Rectal smooth muscle tissue (tissue), 1 donor: ENCODE measurements around the gene CEBPE.

Experiments
- H3K27ac ChIP-seq: one replicate; pipeline ENCODE4 v1.7.0; 2013; ENCODE audit warnings: low read depth, low read length, inconsistent platforms
- H3K27me3 ChIP-seq: one replicate; pipeline ENCODE4 v1.7.0; 2013; ENCODE audit warnings: low read length; ENCODE audit not compliant: control insufficient read depth, insufficient read depth
- H3K36me3 ChIP-seq: one replicate; pipeline ENCODE4 v1.7.0; 2013; ENCODE audit warnings: low read length; ENCODE audit not compliant: control insufficient read depth, insufficient read depth
- H3K4me1 ChIP-seq: one replicate; pipeline ENCODE4 v1.7.0; 2013; ENCODE audit warnings: low read length; ENCODE audit not compliant: control insufficient read depth, insufficient read depth
- H3K4me3 ChIP-seq: one replicate; pipeline ENCODE4 v1.7.0; 2013; ENCODE audit warnings: low read length
- H3K9ac ChIP-seq: one replicate; pipeline ENCODE4 v1.7.0; 2013; ENCODE audit warnings: low read length

CEBPE gene

GRCh38 chr14:23153851-23154796, 35.1 kb upstream of the CEBPE start:
- peaks cover 23% of the 10 kb centered on the region for H3K4me1 ChIP-seq
- H3K9ac ChIP-seq: peak overlapping the region; percentile 16
- H3K4me3 ChIP-seq: peak overlapping the region; percentile 47

DNA sequence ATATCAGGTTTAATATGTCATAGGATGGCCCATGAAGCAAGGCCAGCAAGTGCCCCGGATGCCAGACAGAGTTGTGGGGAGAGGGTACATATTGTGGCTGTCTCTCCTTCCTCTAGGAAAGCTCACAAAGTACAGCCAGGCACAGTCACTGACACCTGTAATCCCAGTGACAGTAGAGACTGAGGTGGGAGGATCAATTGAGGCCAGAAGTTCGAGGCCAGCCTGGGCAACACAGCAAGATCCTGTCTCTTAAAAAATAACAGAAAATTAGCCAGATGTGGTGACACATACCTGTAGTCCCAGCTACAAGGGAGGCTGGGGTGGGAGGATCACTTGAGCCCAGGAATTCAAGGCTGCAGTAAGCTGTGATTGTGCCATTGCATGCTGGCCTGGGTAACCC, 32.3 kb upstream of the CEBPE start:
- H3K9ac ChIP-seq: no peak overlapping the region
- no peaks in the 10 kb centered on the region for H3K36me3 ChIP-seq
- no peaks in the 10 kb centered on the region for H3K27me3 ChIP-seq
- H3K4me1 ChIP-seq: peaks cover 23% of the 10 kb centered on the region
- H3K27ac ChIP-seq: no peak overlapping the region
- H3K4me3 ChIP-seq: no peak overlapping the region

More at GRCh38 chr14:23153851-23154796, 35.1 kb upstream of the CEBPE start:
- H3K36me3 ChIP-seq: no peaks in the 10 kb centered on the region
- H3K27ac ChIP-seq: peak overlapping the region; percentile 93
- H3K27me3 ChIP-seq: no peaks in the 10 kb centered on the region

GRCh38 chr14:23149745-23150144, 30.7 kb upstream of the CEBPE start:
- Histone ChIP-seq H3K36me3 (no peaks in the 10 kb centered on the region), H3K4me3 (no peak overlapping the region), H3K27ac (no peak overlapping the region), H3K9ac (no peak overlapping the region), H3K4me1 (peaks cover 13% of the 10 kb centered on the region), H3K27me3 (no peaks in the 10 kb centered on the region)

DNA sequence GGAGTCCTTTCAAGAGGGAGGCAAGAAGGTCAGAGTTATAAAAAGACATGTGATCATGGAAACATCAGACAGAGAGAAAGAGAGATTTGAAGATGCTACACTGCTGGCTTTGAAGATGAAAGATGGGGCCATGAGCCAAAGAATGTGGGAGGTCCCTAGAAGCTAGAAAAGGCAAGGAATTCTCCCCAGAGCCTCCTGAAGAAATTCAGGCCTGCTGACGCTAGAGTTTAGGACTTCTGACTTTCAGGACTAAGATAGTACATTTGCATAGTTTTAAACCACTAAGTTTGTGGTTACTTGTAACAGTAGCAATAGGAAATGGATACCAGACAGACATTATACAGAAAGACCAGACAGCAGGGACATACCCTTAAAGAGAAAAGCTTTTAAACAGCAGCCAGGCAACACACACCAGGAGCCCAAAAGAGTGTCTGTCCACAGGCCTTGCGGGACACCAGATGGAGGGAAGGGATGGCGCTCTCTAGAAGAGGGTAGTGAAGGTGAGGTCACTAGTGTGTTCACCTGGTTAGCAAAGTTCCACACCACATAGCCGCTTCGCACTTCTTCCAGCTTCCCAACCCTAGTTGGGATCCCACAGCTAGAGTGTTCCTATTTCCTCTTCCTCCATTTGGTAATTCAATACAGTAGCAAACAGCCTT, 29.7 kb upstream of the CEBPE start:
- H3K36me3 ChIP-seq: no peaks in the 10 kb centered on the region
- no peak overlapping the region for H3K4me3 ChIP-seq
- H3K27ac ChIP-seq: peak overlapping the region; percentile 34
- H3K27me3 ChIP-seq: no peaks in the 10 kb centered on the region
- H3K4me1 ChIP-seq: peaks cover 5% of the 10 kb centered on the region
- no peak overlapping the region for H3K9ac ChIP-seq

- Histone ChIP-seq H3K9ac (no peak overlapping the region), H3K36me3 (no peaks in the 10 kb centered on the region), H3K4me3 (no peak overlapping the region), H3K27me3 (no peaks in the 10 kb centered on the region), H3K4me1 (peaks cover 2% of the 10 kb centered on the region), H3K27ac (peak overlapping the region; percentile 2)
Measured at GRCh38 chr14:23147676-23148075, 28.6 kb upstream of the CEBPE start.

DNA sequence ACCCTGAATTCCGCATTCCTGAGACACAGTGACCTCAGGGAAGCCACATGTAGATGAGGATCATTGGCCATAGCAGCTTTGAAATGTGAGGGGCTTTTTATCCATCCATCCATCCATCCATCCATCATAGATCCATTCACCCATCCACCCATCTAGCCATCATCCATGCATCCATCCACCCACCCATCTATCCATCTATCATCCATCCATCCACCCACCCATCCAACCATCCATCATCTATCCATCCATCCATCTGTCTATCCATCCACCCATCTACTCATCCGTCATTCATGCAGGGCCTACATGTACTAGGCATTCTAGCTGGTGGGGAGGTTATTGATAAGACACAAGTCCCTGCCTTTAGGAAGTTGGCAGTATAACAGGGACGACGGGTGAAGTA, 27.9 kb upstream of the CEBPE start:
- Histone ChIP-seq H3K9ac (no peak overlapping the region), H3K36me3 (no peaks in the 10 kb centered on the region), H3K27ac (no peak overlapping the region), H3K4me3 (no peak overlapping the region), H3K4me1 (peaks cover 7% of the 10 kb centered on the region), H3K27me3 (no peaks in the 10 kb centered on the region)

DNA sequence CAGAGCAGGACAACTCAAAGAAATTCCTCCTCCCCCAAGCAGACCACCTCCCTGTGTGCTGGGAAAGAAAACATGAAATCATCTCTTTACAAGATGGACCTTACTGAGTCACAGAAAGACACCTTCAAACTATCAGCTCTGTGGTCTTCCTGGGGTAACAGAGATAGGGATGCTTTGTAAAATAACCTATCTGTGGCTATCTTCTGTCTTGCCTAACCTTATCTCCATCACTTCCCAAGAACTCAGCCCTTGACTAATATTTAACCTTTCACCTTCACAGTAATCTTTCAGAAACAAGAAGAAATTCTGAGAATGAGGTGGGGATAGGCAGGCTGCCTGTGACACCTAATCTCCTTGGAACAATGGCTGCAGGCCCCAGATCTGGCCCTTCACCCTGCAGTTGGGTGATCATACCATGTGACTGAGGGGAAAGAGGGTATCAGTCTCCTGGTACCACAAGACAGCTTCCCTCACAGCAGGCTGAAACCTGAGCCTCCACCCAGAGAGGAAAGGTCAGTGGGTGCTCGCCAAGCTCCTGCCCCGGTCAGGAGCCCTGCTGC, 27.4 kb upstream of the CEBPE start:
- Histone ChIP-seq H3K27me3 (no peaks in the 10 kb centered on the region), H3K36me3 (no peaks in the 10 kb centered on the region), H3K9ac (no peak overlapping the region), H3K27ac (no peak overlapping the region), H3K4me1 (peaks cover 11% of the 10 kb centered on the region), H3K4me3 (no peak overlapping the region)

GRCh38 chr14:23145794-23146350, 26.8 kb upstream of the CEBPE start:
- H3K27me3 ChIP-seq: no peaks in the 10 kb centered on the region
- no peak overlapping the region for H3K9ac ChIP-seq
- peaks cover 11% of the 10 kb centered on the region for H3K4me1 ChIP-seq
- no peak overlapping the region for H3K4me3 ChIP-seq
- no peak overlapping the region for H3K27ac ChIP-seq
- H3K36me3 ChIP-seq: no peaks in the 10 kb centered on the region

GRCh38 chr14:23143911-23144310, 24.9 kb upstream of the CEBPE start:
- Histone ChIP-seq H3K27me3 (no peaks in the 10 kb centered on the region), H3K36me3 (no peaks in the 10 kb centered on the region), H3K27ac (no peak overlapping the region), H3K9ac (no peak overlapping the region), H3K4me3 (no peak overlapping the region), H3K4me1 (peaks cover 19% of the 10 kb centered on the region)

GRCh38 chr14:23142826-23143225, 23.8 kb upstream of the CEBPE start:
- Histone ChIP-seq H3K27ac (no peak overlapping the region), H3K27me3 (no peaks in the 10 kb centered on the region), H3K36me3 (no peaks in the 10 kb centered on the region), H3K4me3 (no peak overlapping the region), H3K4me1 (peaks cover 19% of the 10 kb centered on the region), H3K9ac (no peak overlapping the region)

DNA sequence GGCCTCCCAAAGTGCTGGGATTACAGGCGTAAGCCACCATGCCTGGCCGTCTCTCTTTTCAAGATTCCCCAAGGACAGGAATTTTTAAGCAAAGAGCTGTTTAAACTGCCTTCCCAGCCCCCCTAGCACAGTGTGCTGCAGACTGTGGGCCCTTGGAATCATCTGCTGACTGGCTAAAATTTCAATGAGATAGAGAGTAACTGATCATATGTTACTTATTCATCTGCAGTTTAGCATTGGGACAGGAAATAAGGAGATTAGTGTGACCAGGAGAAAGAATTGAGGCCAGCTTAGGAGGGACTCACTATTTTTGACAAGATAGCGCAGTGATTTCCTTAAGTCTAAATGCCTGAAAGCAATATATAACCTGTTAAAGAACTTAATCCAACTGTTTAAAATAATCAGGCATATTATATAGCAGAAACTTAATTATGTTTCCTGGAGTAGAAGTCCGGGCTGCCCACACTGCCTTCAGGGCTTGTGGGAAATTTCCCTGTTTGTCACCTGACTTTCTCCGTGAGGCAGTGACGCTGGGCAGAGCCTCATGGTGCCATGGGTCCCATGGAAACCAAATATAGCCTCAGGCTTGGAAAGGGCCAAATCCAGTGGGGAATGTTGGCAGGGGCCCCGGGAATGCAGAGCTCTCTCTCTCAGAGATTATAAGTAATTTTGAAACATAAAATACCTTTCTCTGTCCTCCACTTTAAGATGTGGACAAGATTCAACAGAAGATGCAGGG, 22.8 kb upstream of the CEBPE start:
- H3K4me1 ChIP-seq: peaks cover 19% of the 10 kb centered on the region
- H3K27ac ChIP-seq: peak overlapping the region; percentile 30
- H3K9ac ChIP-seq: no peak overlapping the region
- no peak overlapping the region for H3K4me3 ChIP-seq
- H3K27me3 ChIP-seq: no peaks in the 10 kb centered on the region
- no peaks in the 10 kb centered on the region for H3K36me3 ChIP-seq

DNA sequence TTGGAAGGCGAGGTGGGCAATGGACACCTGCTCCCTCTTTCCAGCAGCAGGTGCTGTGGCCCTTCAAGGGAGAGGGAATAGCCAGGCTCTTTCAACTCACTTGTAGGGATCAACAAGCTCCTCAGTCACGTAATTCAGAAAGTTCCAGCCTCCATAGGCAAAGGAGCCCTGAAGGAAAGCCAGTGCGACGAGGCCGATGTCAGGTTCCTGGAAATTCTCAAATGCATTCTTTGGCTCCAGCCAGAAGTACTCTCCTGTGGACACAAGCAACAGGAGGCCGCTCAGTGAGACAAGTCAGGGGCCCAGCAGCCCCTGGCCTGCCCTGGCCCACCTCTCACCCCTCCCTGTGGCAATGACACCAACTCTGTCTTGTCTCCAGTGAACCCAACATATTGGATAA, 21.3 kb upstream of the CEBPE start:
- no peaks in the 10 kb centered on the region for H3K36me3 ChIP-seq
- H3K4me3 ChIP-seq: no peak overlapping the region
- no peaks in the 10 kb centered on the region for H3K27me3 ChIP-seq
- H3K4me1 ChIP-seq: peaks cover 19% of the 10 kb centered on the region
- no peak overlapping the region for H3K9ac ChIP-seq
- peak overlapping the region; percentile 74 for H3K27ac ChIP-seq
